Fibroblast of the aortic adventitia (primary cell): Measurements from ENCODE around the gene S100PBP. TPM values are rescaled to one million over a fixed set of nuclear protein-coding genes. Genes with fewer than 3 reads are reported as not detected.
"Not testable (repeated sequence)": the region's sequence is repeated elsewhere in the genome, so short reads cannot be mapped to it uniquely, and the experiment has no call there.

Source experiments
- DNase-seq: peaks from one replicate; pipeline ENCODE4 v3.0.0-alpha.2; 2010; ENCODE audit warnings: low read depth
- H3K4me3 ChIP-seq: 2 replicates; pipeline ENCODE4 v1.5.1; 2011; ENCODE audit warnings: low read depth, mild to moderate bottlenecking, control low read depth, low read length, moderate library complexity
- CTCF ChIP-seq: IDR thresholded peaks from 2 replicates; pipeline ENCODE4 v1.5.1; 2011; ENCODE audit warnings: mild to moderate bottlenecking, low read length, control low read depth, inconsistent platforms; ENCODE audit not compliant: insufficient read depth
- total RNA-seq: library from RNA; depleted of rRNA; stranded (reverse); fragments of >200 nt; gene quantifications from 2 replicates; pipeline ENCODE4 v1.2.3, GENCODE V29; 2012; ENCODE audit warnings: low replicate concordance

The S100PBP gene
- total RNA-seq, 1 donor, result 42.4 TPM

GRCh38 chr1:32786856-32787255 lies 30.6 kb upstream of the S100PBP start:
- peak; percentile 36 for TF ChIP-seq CTCF
- no peak overlapping the region for H3K4me3 ChIP-seq
- peak; percentile 44 for DNase-seq

GRCh38 chr1:32789356-32789755 lies 28.1 kb upstream of the S100PBP start:
- H3K4me3 ChIP-seq, result not testable (repeated sequence)
- peak; percentile 96 for DNase-seq

- TF ChIP-seq CTCF, result no peak
- peak; percentile 70 for DNase-seq
- no peak overlapping the region for H3K4me3 ChIP-seq
Observed at GRCh38 chr1:32791881-32792280, 25.6 kb upstream of the S100PBP start.

- H3K4me3 ChIP-seq, result not testable (repeated sequence)
- DNase-seq, result peak; percentile 89
Observed at GRCh38 chr1:32795763-32796162, 21.7 kb upstream of the S100PBP start.

- no peak for DNase-seq
- TF ChIP-seq CTCF, result no peak
- H3K4me3 ChIP-seq, result no peak overlapping the region
Observed at GRCh38 chr1:32797456-32797855, 20.0 kb upstream of the S100PBP start.

GRCh38 chr1:32798191-32798590 lies 19.3 kb upstream of the S100PBP start:
- DNase-seq, result no peak
- no peak overlapping the region for H3K4me3 ChIP-seq

GRCh38 chr1:32798679-32799416 lies 18.6 kb upstream of the S100PBP start:
- no peak overlapping the region for H3K4me3 ChIP-seq
- DNase-seq, result no peak
- TF ChIP-seq CTCF, result no peak

More at GRCh38 chr1:32798191-32798590, 19.3 kb upstream of the S100PBP start:
- TF ChIP-seq CTCF, result no peak

- no peak overlapping the region for H3K4me3 ChIP-seq
- no peak for DNase-seq
- no peak for TF ChIP-seq CTCF
Observed at GRCh38 chr1:32801096-32801715, 16.2 kb upstream of the S100PBP start.

- not testable (repeated sequence) for H3K4me3 ChIP-seq
Observed at GRCh38 chr1:32804460-32804859, 13.0 kb upstream of the S100PBP start.

More at GRCh38 chr1:32804460-32804859, 13.0 kb upstream of the S100PBP start:
- DNase-seq, result not testable (repeated sequence)
